ENCODE results near the gene HEXIM2. TPM values are rescaled to one million over a fixed set of nuclear protein-coding genes. Genes with fewer than 3 reads are reported as not detected.

HEXIM2 gene
- total RNA-seq, 2 donors from 2014 or later = 4.2 to 4.4 TPM

- intact Hi-C loops (cut with DNase I) = no loop called here
- DNase-seq (no peak), ATAC-seq (no peak)
Observed at GRCh38 chr17:45125509-45125908, 36.2 kb upstream of the HEXIM2 start.

DNA sequence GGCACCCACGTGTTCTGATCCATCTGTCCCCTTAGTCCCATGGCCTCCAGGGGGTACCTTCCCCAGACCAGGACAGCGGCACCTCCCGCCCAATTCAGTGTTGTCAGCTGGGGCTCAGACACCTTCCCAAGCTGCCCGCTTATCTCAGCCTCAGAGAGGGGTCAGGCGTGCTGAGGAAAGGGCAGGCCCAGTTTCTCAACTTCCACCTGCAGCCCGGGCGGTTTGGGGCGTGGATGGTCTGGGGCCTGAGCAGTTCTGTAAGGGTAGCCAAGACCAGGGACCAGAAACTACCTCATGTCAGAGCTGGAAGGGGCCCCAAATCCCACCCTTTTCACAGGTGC, 34.5 kb upstream of the HEXIM2 start:
- intact Hi-C loops (cut with DNase I) = no loop called here
- peak in 1 of 2 donors; percentile 1 for ATAC-seq
- no peak for DNase-seq

DNA sequence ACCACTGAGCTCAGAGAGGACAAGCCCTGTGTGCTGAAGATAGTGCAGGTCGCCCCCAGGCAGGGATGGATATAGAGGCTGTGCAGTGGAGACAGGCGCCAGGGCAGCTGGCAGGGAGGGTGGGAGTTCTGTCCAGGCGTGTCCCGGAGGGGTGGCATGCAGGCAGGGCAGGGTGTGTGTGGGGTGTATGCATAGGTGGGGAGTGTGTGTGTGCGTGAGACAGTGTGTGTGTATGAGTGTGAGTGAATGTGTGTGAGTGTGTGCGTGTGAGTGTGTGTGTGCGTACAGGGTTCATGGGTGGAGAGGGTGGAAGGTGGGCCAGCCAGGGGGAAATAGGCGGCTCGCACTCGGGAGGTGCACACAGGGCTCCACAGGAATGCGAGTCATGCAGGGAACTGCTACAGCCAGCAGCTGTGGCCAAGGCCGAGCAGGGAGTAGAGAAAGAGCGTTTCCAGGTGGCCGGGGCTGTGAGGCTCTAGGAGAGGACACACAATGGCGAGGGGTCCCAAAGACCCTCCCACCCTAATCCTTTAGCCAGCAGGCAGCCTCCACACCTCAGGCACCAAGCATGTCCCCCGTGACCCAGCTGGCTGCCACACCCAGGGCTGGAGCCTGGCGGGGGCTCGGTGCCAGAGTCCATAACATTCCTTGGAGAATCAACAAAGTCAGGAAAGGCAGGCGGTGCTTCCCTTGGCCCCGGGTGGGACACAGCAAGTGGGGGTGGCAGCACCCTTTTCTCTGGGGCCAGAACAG, 34.0 kb upstream of the HEXIM2 start:
- DNase-seq = peak; percentile 80
- peak; percentile 3 to 10 for ATAC-seq
- intact Hi-C loops (cut with DNase I) = no loop called here

DNA sequence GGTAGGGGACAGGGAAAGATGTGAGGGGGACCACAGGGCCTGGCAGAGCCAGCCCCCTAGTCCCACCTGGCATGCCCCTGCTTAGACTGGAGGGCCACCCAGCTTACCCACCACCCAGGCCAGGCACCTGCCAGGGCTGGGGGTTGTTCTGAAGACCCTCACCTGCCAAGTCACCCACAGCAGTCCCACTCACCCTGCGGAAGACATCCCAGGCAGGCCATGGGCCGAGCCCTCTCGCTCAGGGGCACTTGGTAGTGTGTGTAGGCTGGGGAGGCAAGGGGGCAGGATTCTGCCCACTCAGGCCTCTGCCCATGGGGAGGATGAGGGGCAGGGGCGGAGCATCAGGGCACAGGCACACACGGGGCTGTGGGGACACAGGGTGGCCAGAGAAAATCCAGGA, 33.3 kb upstream of the HEXIM2 start:
- ATAC-seq = no peak
- DNase-seq = no peak
- intact Hi-C loops (cut with DNase I) = no loop called here

GRCh38 chr17:45128989-45129388, 32.7 kb upstream of the HEXIM2 start:
- no peak for DNase-seq
- no peak for ATAC-seq
- intact Hi-C loops (cut with DNase I) = no loop called here

DNA sequence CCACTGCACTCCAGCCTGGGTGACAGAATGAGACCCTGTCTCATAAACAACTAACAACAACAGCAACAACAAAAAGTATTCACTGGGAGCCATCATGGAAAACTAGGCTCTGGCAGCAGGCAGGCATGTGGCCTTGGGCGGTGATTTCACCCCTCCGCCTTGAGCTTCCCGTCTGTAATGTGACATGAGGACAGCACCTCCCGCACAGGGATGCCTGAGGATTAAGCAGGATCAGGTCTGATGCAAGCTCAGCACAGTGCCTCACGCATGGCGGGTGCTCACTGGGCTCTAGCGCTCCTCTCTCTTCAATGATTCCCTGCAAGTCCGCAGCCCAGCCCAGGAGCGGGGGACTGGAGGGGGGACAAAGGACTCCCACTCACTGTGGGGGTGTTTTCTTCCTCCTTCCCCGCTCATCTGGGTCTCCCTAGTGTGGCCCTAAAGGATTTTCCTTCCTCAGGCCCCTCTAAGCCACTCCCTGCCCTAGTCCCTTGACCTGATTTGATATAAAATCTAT, 32.2 kb upstream of the HEXIM2 start:
- ATAC-seq = no peak
- intact Hi-C loops (cut with DNase I) = no loop called here

GRCh38 chr17:45129940-45130680, 31.6 kb upstream of the HEXIM2 start:
- ATAC-seq (no peak), DNase-seq (no peak)

More for the DNA sequence above, 32.2 kb upstream of the HEXIM2 start:
- DNase-seq = peak; percentile 55

DNA sequence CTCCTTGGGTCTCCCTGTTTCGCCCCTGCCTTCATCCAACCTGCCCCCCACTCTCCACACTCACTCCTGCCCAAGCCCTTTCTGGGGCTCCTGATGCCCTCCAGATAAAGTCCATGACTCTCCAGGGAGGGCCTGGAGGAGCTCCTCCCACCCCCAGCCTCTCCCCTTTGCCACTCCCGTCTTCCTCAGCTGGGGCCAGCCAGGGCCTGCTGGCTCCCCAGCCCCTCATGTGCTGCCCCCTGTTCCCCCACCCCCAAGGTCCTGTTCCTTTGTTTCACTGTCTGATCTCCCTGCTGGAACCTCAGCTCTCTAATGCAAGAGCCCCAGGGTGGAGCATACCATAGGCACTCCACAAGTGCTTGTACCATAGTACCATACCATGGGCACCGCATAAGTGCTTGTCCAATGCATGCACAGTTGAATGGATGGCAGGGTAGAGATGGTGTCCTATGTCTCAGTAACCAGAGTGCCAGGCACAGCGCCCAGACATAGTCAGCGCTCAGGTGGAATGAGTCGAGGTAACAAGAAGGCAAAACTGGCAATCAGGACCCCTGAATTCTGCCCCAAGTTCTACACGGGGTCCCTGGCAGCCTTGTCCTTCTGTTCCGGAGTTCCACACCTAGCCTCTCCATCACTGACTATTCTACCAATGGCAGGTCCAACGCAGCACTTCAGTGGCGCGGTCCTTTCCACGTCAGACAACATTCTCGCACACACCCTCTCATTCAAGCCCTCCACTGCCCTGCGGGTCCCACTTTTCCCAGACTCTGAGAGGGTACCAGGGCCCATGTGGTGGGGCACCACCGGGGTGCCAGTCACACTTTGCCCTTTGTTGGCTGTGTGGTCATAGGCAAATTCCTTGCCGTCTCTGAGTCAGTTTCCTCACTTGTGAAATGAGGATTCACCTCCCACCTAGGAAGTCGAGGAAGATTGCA, 30.7 kb upstream of the HEXIM2 start:
- ATAC-seq (no peak), DNase-seq (no peak)
- intact Hi-C loops (cut with DNase I) = loop anchor here (5.0 kb wide), 2 partner anchors 34 to 209 kb away; no protein-coding TSS in a partner anchor

More at GRCh38 chr17:45129940-45130680, 31.6 kb upstream of the HEXIM2 start:
- intact Hi-C loops (cut with DNase I) = loop anchor here (5.0 kb wide), 2 partner anchors 33 to 208 kb away; no protein-coding TSS in a partner anchor

DNA sequence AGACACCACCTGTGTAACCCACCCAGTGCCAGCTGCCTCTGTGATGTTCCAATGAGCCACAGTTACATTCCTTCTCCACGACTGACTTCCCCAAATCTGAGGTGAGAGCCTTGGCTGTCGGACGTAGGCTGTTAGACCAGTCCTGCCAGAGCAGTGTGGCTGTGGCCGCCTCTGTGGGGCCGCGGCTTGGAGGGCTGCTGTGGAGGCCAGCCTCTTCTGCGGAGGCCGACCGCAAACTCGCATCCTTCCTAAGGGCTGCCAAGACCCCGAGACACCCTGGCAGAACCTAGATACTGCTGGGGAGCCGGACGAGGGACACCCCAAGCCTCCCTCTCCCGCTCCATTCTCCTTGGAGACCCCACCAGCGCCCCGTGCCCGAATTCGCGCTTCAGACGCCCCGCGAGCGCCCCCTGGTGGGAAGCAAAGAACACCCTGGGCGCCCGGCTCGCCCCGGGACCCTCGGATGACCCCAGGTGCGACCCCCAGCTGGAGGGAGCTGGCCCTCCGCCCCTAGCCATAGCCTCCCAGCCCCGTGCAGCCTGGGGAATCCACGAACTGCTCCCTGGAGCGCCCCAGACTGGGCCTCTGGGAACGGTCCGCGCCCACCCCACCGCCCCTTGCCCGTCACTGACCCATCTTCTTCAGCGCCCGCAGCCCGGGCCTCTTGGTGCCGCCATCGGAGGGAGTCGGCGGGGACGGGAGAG, 29.9 kb upstream of the HEXIM2 start:
- ATAC-seq (peak in 1 of 2 donors; percentile 1), DNase-seq (peak; percentile 63)
- intact Hi-C loops (cut with DNase I) = loop anchor here (5.0 kb wide), 2 partner anchors 34 to 209 kb away; no protein-coding TSS in a partner anchor

GRCh38 chr17:45132320-45132571, 29.4 kb upstream of the HEXIM2 start, which contains the start of gene PLCD3:
TSS of gene PLCD3 (minus strand) at chr17:45132515. CDS start at chr17:45132410, 105 bp downstream.
- intact Hi-C loops (cut with DNase I) = loop anchor here (5.0 kb wide), 2 partner anchors 35 to 210 kb away; no protein-coding TSS in a partner anchor
- DNase-seq (no peak), ATAC-seq (no peak)

- ATAC-seq = peak; percentile 81 to 83
- DNase-seq = peak; percentile 88
- intact Hi-C loops (cut with DNase I) = loop anchor here (5.0 kb wide), 2 partner anchors 36 to 211 kb away; no protein-coding TSS in a partner anchor
Observed at GRCh38 chr17:45132572-45133463, 28.9 kb upstream of the HEXIM2 start.

- intact Hi-C loops (cut with DNase I) = loop anchor here in 1 of 2 donors (1.0 kb wide), 1 partner anchor 62 kb away; no protein-coding TSS in a partner anchor
- peak; percentile 79 to 80 for ATAC-seq
Observed at GRCh38 chr17:45135192-45135977, 26.3 kb upstream of the HEXIM2 start, which contains the start of gene ACBD4. TSS of gene ACBD4 (plus strand) at chr17:45135687. CDS start at chr17:45136145, 458 bp downstream.

DNA sequence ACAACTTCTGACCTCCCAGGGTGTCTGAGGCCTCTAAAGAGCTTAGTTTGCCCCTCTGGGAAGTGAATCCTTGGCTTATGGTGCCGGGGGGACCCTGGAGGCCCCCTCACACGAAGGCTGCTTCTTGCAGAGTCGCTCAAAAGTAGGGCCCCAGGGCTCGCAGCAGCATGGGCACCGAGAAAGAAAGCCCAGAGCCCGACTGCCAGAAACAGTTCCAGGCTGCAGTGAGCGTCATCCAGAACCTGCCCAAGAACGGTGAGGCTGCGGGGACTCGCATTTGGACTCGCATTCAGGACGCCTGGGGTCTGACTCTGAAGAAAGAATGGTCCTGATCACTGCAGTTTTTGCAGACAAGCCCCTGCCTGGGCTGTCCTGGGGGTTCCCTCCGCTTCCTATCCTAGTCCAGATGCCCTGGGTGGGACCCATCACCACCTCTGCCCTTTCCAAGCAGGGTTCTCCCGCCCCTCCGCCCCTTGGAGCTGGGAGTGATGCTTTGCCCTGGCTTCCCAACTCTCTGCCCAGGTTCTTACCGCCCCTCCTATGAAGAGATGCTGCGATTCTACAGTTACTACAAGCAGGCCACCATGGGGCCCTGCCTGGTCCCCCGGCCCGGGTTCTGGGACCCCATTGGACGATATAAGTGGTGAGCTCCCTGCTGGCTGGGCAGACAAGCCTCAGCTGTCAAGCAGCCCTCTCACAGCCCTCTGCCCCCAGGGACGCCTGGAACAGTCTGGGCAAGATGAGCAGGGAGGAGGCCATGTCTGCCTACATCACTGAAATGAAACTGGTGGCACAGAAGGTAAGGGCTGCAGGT, 25.5 kb upstream of the HEXIM2 start:
- intact Hi-C loops (cut with DNase I) = loop anchor here in 1 of 2 donors (1.0 kb wide), 1 partner anchor 61 kb away; no protein-coding TSS in a partner anchor
- DNase-seq (peak; percentile 23), ATAC-seq (no peak)

More at GRCh38 chr17:45135192-45135977, 26.3 kb upstream of the HEXIM2 start, which contains the start of gene ACBD4:
- peak; percentile 97 for DNase-seq

DNA sequence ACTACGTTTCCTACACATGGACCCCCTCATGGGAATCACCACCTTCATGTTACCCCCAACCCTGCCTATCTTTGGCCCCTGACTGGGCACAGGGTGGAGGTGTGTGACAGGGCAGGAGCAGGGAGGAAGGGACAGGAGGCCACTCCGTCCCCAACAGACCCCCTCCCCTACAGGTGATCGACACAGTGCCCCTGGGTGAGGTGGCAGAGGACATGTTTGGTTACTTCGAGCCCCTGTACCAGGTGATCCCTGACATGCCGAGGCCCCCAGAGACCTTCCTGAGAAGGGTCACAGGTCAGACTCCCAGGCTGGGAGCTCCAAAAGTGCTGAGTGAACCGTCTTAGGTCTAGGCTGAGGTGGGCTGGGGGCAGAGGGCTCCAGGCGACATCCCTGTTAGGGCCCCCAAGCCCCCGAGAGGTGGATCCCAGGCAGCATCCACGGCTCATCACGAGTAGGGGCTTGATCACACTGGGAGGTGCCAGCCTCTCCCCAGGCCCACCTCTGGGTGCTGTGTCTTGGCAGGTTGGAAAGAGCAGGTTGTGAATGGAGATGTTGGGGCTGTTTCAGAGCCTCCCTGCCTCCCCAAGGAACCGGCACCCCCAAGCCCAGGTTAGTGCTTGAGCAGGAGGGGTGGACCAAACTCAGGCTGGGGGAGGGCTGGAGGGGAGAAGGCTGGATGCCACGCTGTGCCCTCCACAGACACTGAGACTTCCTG, 24.7 kb upstream of the HEXIM2 start:
- DNase-seq (no peak), ATAC-seq (no peak)
- intact Hi-C loops (cut with DNase I) = no loop called here

Measured in left cardiac atrium (tissue), 4 donors.